SU-DHL-6 (cell line): ENCODE data around the gene KIDINS220.

Experiments used
- H2AFZ ChIP-seq: fragments of 200-600 bp; sonication (generic); 2 replicates; pipeline ENCODE4 v1.6.1; 2014; ENCODE audit warnings: low read depth, mild to moderate bottlenecking, moderate library complexity, mixed read lengths, antibody characterized with exemption, low read length; ENCODE audit not compliant: severe bottlenecking
- H3F3A ChIP-seq: fragments of 200-600 bp; shearing (Covaris generic); 2 replicates; pipeline ENCODE4 v1.6.0; 2016; ENCODE audit warnings: antibody characterized with exemption, mild to moderate bottlenecking; ENCODE audit not compliant: insufficient read depth
- H3K27ac ChIP-seq: fragments of 200-600 bp; sonication (generic); 2 replicates; pipeline ENCODE4 v1.5.1; 2016; ENCODE audit warnings: low read depth, mild to moderate bottlenecking, low read length, moderate library complexity, mixed read lengths
- H3K27me3 ChIP-seq: fragments of 200-600 bp; sonication (generic), shearing (Covaris generic); 2 replicates; pipeline ENCODE4 v1.6.0; 2014; ENCODE audit warnings: mild to moderate bottlenecking, low read length
- H3K36me3 ChIP-seq: fragments of 200-600 bp; sonication (generic); 2 replicates; pipeline ENCODE4 v1.6.1; 2014; ENCODE audit warnings: mild to moderate bottlenecking, low read length, mixed read lengths
- H3K4me2 ChIP-seq: fragments of 300-600, 200-600 bp; shearing (Covaris generic), sonication (generic); 2 replicates; pipeline ENCODE4 v1.6.0; 2014; ENCODE audit warnings: low read length, low read depth, mild to moderate bottlenecking; ENCODE audit not compliant: poor library complexity, severe bottlenecking
- H3K4me3 ChIP-seq: fragments of 200-600 bp; sonication (generic); 2 replicates; pipeline ENCODE4 v1.5.1; 2014; ENCODE audit warnings: antibody characterized with exemption, low read length, mild to moderate bottlenecking, mixed read lengths; ENCODE audit not compliant: insufficient read depth, poor library complexity, severe bottlenecking
- H3K79me2 ChIP-seq: fragments of 200-600 bp; sonication (generic); 2 replicates; pipeline ENCODE4 v1.6.1; 2014; ENCODE audit warnings: mild to moderate bottlenecking, low read length, moderate library complexity; ENCODE audit not compliant: insufficient read depth
- H3K9ac ChIP-seq: fragments of 200-600 bp; sonication (generic); 2 replicates; pipeline ENCODE4 v1.7.0; 2014; ENCODE audit warnings: mild to moderate bottlenecking, low read length
- H3K9me2 ChIP-seq: fragments of 200-600 bp; sonication (generic); replicated peaks from 2 replicates; pipeline ENCODE4 v1.6.1; 2014; ENCODE audit warnings: low read length; ENCODE audit not compliant: insufficient read depth
- H3K9me3 ChIP-seq: fragments of 200-600 bp; sonication (generic); 2 replicates; pipeline ENCODE4 v1.6.1; 2014; ENCODE audit warnings: low read length, mixed read lengths; ENCODE audit not compliant: insufficient read depth
- H4K20me1 ChIP-seq: fragments of 200-600 bp; sonication (generic); 2 replicates; pipeline ENCODE4 v1.6.1; 2014; ENCODE audit warnings: low read depth, mild to moderate bottlenecking, antibody characterized with exemption, low read length, moderate library complexity, mixed read lengths
- CTCF ChIP-seq: fragments of 200-600 bp; sonication (generic); IDR thresholded peaks from one replicate; pipeline ENCODE4 v1.5.1; 2017; ENCODE audit warnings: antibody characterized with exemption, mild to moderate bottlenecking, low read length, moderate library complexity; ENCODE audit not compliant: insufficient read depth, poor library complexity, severe bottlenecking
- EZH2phosphoT487 ChIP-seq: fragments of 200-600 bp; sonication (generic), shearing (Covaris generic); conservative IDR thresholded peaks from 2 replicates; pipeline ENCODE4 v1.6.1; 2018; ENCODE audit warnings: mild to moderate bottlenecking, antibody characterized with exemption, low read length, moderate library complexity, mixed read lengths

The KIDINS220 gene

GRCh38 chr2:8858264-8858663, 20.9 kb upstream of the KIDINS220 start:
- H3K79me2 ChIP-seq = no peaks in the 10 kb centered on the region
- no peaks in the 10 kb centered on the region for H3K9me3 ChIP-seq
- H3K4me2 ChIP-seq = no peak overlapping the region
- no peak for TF ChIP-seq CTCF
- no peak for TF ChIP-seq EZH2phosphoT487
- no peaks in the 10 kb centered on the region for H3F3A ChIP-seq
- H4K20me1 ChIP-seq = no peaks in the 10 kb centered on the region
- H3K9me2 ChIP-seq = no peaks in the 10 kb centered on the region
- no peak overlapping the region for H2AFZ ChIP-seq
- H3K27ac ChIP-seq = no peak overlapping the region
- H3K36me3 ChIP-seq = no peaks in the 10 kb centered on the region
- H3K27me3 ChIP-seq = no peaks in the 10 kb centered on the region
- H3K4me3 ChIP-seq = no peak overlapping the region
- no peak overlapping the region for H3K9ac ChIP-seq

GRCh38 chr2:8857709-8858108, 20.3 kb upstream of the KIDINS220 start:
- Histone ChIP-seq H3F3A (no peaks in the 10 kb centered on the region), H3K4me3 (no peak overlapping the region), H3K27ac (no peak overlapping the region), H3K9me3 (no peaks in the 10 kb centered on the region), H3K9me2 (no peaks in the 10 kb centered on the region), H3K27me3 (no peaks in the 10 kb centered on the region), H3K4me2 (no peak overlapping the region), H4K20me1 (no peaks in the 10 kb centered on the region), H3K79me2 (no peaks in the 10 kb centered on the region), H3K9ac (no peak overlapping the region), H2AFZ (no peak overlapping the region), H3K36me3 (no peaks in the 10 kb centered on the region)
- TF ChIP-seq EZH2phosphoT487 (no peak), CTCF (no peak)

- Histone ChIP-seq H3K79me2 (no peaks in the 10 kb centered on the region), H3K27ac (no peak overlapping the region), H3K9me2 (no peaks in the 10 kb centered on the region), H4K20me1 (no peaks in the 10 kb centered on the region), H3K27me3 (no peaks in the 10 kb centered on the region), H3K9ac (no peak overlapping the region), H3K9me3 (no peaks in the 10 kb centered on the region), H3F3A (no peaks in the 10 kb centered on the region), H2AFZ (no peak overlapping the region), H3K4me2 (no peak overlapping the region), H3K36me3 (no peaks in the 10 kb centered on the region), H3K4me3 (no peak overlapping the region)
- no peak for TF ChIP-seq CTCF
- no peak for TF ChIP-seq EZH2phosphoT487
Measured at GRCh38 chr2:8856176-8856575, 18.8 kb upstream of the KIDINS220 start.
